Measurements from ENCODE around the gene IFI27.

GRCh38 chr14:94087891-94088290, 22.6 kb upstream of the IFI27 start:
- TF ChIP-seq CTCF (conservative IDR thresholded peaks at IDR 0.05; ENCODE audit: low read depth, low read length) (no peak), EZH2phosphoT487 (IDR thresholded peaks at IDR 0.05; ENCODE audit: borderline replicate concordance, low read length) (no peak), EZH2 (IDR thresholded peaks at IDR 0.05; ENCODE audit: low read length, unreplicated experiment) (no peak)

Data from PC-3 (cell line).